NCI-H2196 (cell line): ENCODE results near the gene HAUS6.
"Not testable (repeated sequence)": the region's sequence is repeated elsewhere in the genome, so short reads cannot be mapped to it uniquely, and the experiment has no call there.

ENCODE experiments used
- DNase-seq: peaks from one replicate; lab custom pipeline; 2025; ENCODE audit not compliant: unreplicated experiment; lab: John Stamatoyannopoulos, UW

The HAUS6 gene

DNA sequence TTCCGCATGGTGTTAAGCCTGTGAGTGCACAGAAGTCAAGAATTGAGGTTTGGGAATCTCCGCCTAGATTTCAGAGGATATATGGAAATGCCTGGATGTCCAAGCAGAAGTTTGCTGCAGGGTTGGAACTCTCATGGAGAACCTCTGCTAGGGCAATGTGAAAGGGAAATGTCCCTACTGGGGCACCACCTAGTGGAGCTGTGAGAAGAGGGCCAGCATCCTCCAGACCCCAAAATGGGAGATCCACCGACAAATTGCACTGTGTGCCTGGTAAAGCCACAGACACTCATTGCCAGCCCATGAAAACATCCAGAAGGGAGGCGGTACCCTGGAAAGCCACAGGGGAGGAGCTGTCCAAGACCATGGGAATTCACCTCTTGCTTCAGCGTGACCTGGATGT, 66.1 kb downstream of the HAUS6 start:
- no peak for DNase-seq

DNA sequence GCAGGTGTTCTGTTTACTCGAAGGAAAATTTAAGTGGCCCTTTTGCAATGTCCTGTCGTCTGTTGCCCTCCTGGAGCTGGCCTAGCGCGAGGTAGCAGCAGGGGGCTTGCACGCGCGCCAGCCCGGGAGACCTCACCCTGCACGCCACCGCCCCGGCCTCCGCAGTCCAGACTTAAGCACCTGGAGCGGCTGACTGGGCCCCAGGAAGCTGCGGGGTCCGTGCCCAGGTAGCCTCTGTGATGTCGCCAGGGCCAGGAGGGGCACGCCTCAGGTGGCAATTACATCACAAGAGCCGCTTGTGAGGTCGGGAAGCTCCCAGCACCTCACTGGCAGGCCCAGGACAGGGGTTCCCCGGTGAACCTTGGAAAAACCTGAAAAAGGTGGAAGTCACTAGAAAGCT, 69.7 kb downstream of the HAUS6 start, which contains the start of gene SAXO1:
SAXO1 (minus strand) TSS at position 195 of the 400 bp plus-strand sequence. CDS start 301 bp downstream, outside the sequence.
- no peak for DNase-seq

DNA sequence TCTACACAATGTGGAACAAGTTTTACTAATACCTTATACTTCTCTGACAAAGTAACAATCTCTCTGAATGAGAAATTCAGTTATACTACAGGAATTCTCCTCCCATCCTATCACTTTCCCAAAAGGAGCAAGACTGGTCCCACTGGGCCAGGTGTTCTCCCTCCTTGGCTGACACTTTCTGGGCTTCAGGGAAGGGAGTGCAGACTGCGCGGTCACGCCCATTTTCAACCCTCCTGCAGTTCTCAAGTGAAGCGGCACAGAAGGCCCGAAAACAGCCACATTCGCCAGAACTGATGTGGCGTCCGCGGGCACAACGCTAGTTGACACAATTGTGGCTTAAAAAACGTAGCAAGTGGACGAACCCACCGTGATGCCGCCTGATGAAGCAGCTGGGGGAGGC, 70.3 kb downstream of the HAUS6 start:
- DNase-seq: no peak

DNA sequence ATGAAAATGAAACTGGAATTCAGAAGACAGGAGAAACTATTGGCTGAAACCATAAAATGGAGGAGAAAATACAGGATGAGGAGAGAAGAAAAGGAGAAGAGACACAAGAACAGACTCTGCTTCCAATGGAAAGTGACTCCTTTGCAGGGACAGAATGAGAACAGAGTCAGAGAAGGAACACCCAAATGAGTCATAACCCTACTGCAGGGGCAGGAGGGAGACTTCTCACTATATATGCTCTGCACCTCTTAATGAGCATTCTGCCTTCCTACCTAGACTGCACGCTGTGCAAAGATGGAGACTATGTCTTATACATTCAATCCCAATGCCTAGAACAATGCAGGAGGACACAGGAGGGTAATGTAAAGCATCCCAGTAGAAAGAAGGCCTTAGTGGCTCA, 71.8 kb downstream of the HAUS6 start:
- no peak for DNase-seq

DNA sequence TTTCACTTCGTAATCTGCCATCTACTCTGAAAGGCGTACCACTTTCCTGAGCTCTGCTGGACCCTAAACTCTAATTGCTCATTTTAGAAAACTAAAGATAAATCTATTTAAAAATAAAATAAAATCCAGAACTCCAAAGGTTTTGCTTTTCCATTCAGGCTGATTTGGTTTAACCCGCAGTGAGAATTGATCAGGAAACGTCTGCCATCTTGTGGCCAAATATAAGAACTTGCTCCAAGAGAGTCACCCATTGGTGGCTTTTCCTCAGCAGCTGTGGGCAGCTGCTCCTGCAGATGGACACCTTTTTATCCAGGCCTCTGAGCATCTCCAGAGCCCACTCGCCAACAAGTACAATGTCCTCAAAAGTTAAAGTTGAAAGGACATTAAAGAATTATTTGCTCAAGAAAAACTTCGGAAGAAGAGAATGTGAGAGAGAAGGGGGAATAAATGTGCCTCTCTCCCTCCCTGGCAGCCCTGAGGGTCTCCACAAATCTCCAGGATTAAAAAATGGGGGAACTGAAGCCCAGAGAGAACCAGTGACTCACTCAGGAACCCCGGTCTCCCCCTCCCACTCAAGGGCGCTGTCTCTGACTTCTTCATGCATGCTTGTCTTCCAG, 73.8 kb downstream of the HAUS6 start:
- DNase-seq: peak; percentile 71

DNA sequence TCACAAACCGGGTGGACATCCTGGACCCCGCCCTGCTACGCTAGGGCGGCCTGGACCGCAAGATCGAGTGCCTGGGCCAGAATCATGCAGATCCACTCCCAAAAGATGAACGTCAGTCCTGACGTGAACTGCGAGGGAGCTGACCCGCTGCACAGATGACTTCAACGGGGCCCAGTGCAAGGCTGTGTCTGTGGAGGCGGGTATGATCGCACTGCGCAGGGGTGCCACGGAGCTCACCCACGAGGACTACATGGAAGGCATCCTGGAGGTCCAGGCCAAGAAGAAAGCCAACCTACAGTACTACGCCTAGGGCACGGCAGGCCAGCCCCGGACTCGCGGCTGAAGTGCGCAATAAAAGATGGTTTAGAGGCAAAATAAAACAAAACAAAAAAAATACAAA, 74.9 kb downstream of the HAUS6 start:
- no peak for DNase-seq

DNA sequence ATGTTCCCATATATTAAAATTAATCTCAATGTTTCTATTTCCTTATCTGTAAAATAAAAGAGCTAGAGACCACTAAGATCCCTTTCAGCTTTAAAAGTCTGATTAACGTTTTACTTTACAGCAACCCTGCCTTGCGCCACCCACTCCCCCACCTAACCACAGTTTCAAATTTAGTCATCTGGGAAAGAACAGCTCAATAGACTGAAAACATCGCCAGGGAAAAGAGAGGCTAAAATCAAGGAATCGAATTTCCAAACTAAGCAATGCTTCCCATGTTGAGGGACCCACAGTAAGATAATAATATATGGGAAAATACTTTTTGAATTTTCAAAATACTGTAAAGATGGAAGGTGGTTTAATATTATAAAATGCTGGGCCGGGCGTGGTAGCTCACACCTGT, 76.3 kb downstream of the HAUS6 start:
- DNase-seq: no peak

DNA sequence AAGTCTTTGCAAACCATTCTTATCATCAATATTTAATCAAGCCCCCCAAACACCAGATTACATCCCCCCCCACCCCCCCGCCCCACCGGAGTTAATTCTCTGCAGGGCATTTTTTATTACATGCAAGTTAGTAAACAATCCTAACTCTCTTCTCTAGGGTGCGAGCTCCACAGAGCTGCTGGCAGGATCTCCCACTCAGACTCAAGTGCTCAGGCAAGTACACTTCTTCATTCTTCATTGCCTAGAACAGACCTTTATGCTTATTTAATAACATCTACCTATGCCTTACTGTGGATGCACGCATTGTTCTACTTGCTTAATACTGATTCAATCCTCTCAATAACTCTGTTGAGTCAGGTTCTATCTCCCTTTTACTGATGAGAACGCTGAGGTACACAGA, 79.6 kb downstream of the HAUS6 start:
- DNase-seq: no peak

DNA sequence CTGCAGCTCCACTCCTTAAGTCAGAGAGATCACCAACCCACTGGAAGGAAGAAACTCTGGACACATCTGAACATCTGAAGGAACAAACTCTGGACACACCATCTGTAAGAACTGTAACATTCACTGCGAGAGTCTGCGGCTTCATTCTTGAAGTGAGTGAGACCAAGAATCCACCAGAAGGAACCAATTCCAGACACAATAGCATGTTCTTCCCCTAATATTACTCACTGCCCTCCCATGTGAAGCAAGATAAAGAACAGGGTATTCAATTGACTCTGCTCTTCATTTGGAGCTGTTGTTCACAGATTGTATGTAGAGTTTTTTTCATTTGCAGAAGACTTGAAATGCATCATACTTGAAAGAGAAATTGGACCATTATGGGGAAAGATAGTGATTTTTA, 80.5 kb downstream of the HAUS6 start:
- DNase-seq: no peak

DNA sequence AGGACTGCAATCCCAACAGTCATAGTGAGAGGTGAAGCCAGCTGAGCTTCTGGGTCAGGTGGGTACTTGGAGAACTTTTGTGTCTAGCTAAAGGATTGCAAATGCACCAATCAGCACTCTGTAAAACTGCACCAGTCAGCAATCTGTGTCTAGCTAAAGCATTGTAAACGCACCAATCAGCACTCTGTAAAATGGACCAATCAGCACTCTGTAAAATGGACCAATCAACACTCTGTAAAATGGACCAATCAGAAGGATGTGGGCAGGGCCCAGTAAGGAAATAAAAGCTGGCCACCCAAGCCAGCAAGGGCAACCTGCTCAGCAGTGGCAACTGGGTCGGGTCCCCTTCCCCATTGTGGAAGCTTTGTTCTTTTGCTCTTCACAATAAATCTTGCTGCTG, 81.1 kb downstream of the HAUS6 start:
- not testable (repeated sequence) for DNase-seq

DNA sequence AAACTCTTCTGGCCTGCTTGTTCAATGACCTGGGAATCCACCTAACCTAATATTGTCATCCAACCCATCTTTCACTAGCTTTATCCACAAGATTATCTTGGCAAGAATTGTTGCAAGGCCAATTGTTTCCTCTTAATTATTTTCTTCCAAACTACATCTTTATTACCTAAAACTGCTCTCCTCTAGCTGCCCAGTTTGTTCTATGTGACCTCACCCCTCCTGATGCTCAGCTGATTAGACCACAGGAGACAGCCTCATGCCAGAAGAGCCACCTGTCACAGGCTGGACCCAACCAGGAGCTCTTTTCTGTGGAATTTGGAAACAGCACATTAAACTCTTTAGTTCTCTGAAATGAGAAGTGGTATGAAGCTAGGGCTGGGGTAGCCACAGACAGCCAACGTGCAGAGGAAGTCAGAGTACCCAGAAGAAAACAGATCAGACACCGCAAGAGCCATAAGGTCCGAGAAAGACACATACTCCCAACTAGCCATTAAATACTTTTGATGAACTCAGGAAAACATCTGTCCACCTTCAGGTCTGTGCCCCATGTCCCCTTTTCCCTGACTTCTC, 81.7 kb downstream of the HAUS6 start:
- no peak for DNase-seq

DNA sequence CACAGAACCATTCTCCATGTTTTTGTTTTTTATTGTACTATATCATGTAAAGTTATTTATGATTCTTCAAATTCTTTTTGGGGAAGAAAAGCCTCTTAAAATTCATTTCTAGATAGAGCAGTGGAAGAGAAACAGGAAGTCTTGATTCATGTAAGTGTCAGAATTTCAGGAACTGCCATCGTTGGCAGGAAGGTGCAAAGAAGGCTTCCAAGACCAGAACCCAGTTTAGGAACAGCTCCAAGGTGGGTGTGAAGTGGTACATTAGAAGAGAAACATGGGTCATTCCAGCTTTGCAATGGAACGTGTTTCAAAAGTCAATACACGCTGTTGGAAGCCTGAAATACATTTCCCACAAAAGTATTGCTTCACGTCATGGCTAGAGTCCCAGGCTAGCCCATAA, 84.5 kb downstream of the HAUS6 start:
- no peak for DNase-seq

DNA sequence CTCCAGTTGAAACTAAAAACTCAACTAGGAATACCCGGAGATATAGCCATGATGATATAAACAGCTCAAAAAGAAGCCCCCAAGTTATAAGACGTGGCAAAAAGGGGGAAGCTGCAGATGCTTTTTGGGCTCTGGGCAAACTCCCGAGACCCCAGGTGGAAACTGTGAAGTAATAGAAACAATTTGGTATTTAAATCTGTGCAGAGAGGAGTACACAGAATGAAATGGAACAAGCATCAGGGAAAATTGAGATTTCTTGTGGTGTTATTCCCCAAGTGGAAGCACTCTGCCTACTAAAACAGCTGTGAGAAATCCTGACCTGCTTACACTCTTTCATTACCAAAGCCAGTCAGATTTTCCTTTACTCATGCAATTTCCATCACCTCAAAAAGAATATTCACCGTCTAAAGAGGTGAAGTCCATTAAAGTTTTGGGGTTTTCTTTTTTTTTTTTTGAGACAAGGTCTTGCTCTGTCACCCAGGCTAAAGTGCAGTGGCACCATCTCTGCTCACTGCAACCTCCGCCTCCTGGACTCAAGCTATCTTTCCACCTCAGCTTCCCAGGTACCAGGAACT, 93.2 kb downstream of the HAUS6 start:
- DNase-seq: no peak
